ENCODE results near the gene TAMALIN. TPM values are rescaled to one million over a fixed set of nuclear protein-coding genes. Genes with fewer than 3 reads are reported as not detected.

Gene TAMALIN
- total and polyA plus RNA-seq, 2 donors from 2014 or later = 22.3 to 52.3 TPM

- H3K36me3 ChIP-seq (ENCODE audit: control insufficient read depth in 2 of 3, insufficient read depth in 3 of 3, low read length in 3 of 3) = no peaks in the 10 kb centered on the region
- H3K27me3 ChIP-seq (ENCODE audit: control insufficient read depth, insufficient read depth, low read length) = no peaks in the 10 kb centered on the region
- TF ChIP-seq CTCF (IDR thresholded peaks at IDR 0.05; ENCODE audit: borderline replicate concordance, extremely low read depth, insufficient read depth) = no peak
- H3K27ac ChIP-seq (ENCODE audit: low read depth in 2 of 2, low read length in 2 of 2) = no peak overlapping the region
- DNase-seq (no peak), FAIRE-seq (no peak)
- no peak overlapping the region for H3K4me3 ChIP-seq (ENCODE audit: low read length in 3 of 3)
- no peaks in the 10 kb centered on the region for H3K9me3 ChIP-seq (ENCODE audit: control insufficient read depth in 2 of 3, insufficient read depth in 1 of 3, low read length in 3 of 3)
- no peak overlapping the region for H3K9ac ChIP-seq (ENCODE audit: low read length in 3 of 3)
- peaks cover 0 to 32% (median 12%) of the 10 kb centered on the region in 3 donors for H3K4me1 ChIP-seq (ENCODE audit: control insufficient read depth in 2 of 3, insufficient read depth in 2 of 3, low read depth in 1 of 3, low read length in 3 of 3)
- intact Hi-C loops (cut with DNase I) = no loop called here
Observed at GRCh38 chr12:52046859-52047258, 40.1 kb downstream of the TAMALIN start.

DNA sequence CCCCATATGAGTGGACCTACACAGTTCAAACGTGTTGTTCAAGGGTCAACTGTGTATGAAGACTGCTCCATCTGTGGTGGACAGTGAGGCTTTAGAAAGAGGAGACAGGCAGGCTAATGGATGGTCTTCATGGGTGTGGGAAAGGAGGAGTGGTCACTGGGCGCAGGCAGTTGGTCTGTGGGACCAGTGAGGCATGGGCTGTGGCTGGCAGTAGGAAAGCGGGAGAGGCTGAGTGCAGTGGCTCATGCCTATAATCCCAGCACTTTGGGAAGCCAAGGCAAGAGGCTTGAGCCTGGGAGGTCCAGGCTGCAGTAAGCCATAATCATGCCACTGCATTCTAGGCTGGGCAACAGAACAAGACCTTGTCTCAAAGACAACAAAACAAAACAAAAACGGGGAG is 42.5 kb downstream of the TAMALIN start:
- Histone ChIP-seq H3K27me3 (ENCODE audit: control insufficient read depth, insufficient read depth, low read length) (no peaks in the 10 kb centered on the region), H3K4me1 (ENCODE audit: control insufficient read depth in 2 of 3, insufficient read depth in 2 of 3, low read depth in 1 of 3, low read length in 3 of 3) (peaks cover 0 to 25% (median 8%) of the 10 kb centered on the region in 3 donors), H3K27ac (ENCODE audit: low read depth in 2 of 2, low read length in 2 of 2) (no peak overlapping the region), H3K9me3 (ENCODE audit: control insufficient read depth in 2 of 3, insufficient read depth in 1 of 3, low read length in 3 of 3) (no peaks in the 10 kb centered on the region), H3K36me3 (ENCODE audit: control insufficient read depth in 2 of 3, insufficient read depth in 3 of 3, low read length in 3 of 3) (peaks cover 0 to 20% (median 2%) of the 10 kb centered on the region in 3 donors), H3K4me3 (ENCODE audit: low read length in 3 of 3) (no peak overlapping the region), H3K9ac (ENCODE audit: low read length in 3 of 3) (peak overlapping the region in 1 of 3 donors; percentile 95)
- no peak for FAIRE-seq
- intact Hi-C loops (cut with DNase I) = no loop called here
- DNase-seq = peak in 1 of 5 donors; percentile 37
- no peak for TF ChIP-seq CTCF (IDR thresholded peaks at IDR 0.05; ENCODE audit: borderline replicate concordance, extremely low read depth, insufficient read depth)

GRCh38 chr12:52049688-52050087 is 42.9 kb downstream of the TAMALIN start:
- intact Hi-C loops (cut with DNase I) = no loop called here
- no peak for FAIRE-seq
- H3K9me3 ChIP-seq (ENCODE audit: control insufficient read depth in 2 of 3, insufficient read depth in 1 of 3, low read length in 3 of 3) = no peaks in the 10 kb centered on the region
- H3K9ac ChIP-seq (ENCODE audit: low read length in 3 of 3) = peak overlapping the region in 2 of 3 donors; percentile 70 to 95
- peak overlapping the region; percentile 96 to 97 for H3K27ac ChIP-seq (ENCODE audit: low read depth in 2 of 2, low read length in 2 of 2)
- H3K4me1 ChIP-seq (ENCODE audit: control insufficient read depth in 2 of 3, insufficient read depth in 2 of 3, low read depth in 1 of 3, low read length in 3 of 3) = peaks cover 0 to 25% (median 8%) of the 10 kb centered on the region in 3 donors
- H3K36me3 ChIP-seq (ENCODE audit: control insufficient read depth in 2 of 3, insufficient read depth in 3 of 3, low read length in 3 of 3) = peaks cover 0 to 24% (median 3%) of the 10 kb centered on the region in 3 donors
- H3K4me3 ChIP-seq (ENCODE audit: low read length in 3 of 3) = peak overlapping the region in 1 of 3 donors; percentile 78
- DNase-seq = no peak
- no peak for TF ChIP-seq CTCF (IDR thresholded peaks at IDR 0.05; ENCODE audit: borderline replicate concordance, extremely low read depth, insufficient read depth)
- no peaks in the 10 kb centered on the region for H3K27me3 ChIP-seq (ENCODE audit: control insufficient read depth, insufficient read depth, low read length)
